Stimulated activated CD4-positive, alpha-beta T cell treated with anti-CD3 and anti-CD28 coated beads, Interleukin-4, amount 100 ng/mL, for 1 hour (primary cell): ENCODE measurements around the gene ABCC3.

ENCODE experiments used
- DNase-seq: peaks from one replicate; pipeline ENCODE4 v3.0.0-alpha.2; 2020

ABCC3 gene

GRCh38 chr17:50649042-50649908, 14.6 kb downstream of the ABCC3 start:
- no peak for DNase-seq

- no peak for DNase-seq
These were observed 17.0 kb downstream of the ABCC3 start for GRCh38 chr17:50651661-50652060.

- no peak for DNase-seq
These were observed 19.1 kb downstream of the ABCC3 start for GRCh38 chr17:50653738-50654137.

GRCh38 chr17:50656509-50656908, 21.8 kb downstream of the ABCC3 start:
- DNase-seq: no peak

- no peak for DNase-seq
These were observed 22.4 kb downstream of the ABCC3 start for GRCh38 chr17:50657054-50657453.

- DNase-seq: no peak
These were observed 22.9 kb downstream of the ABCC3 start for GRCh38 chr17:50657627-50658026.

GRCh38 chr17:50658616-50659015, 23.9 kb downstream of the ABCC3 start:
- no peak for DNase-seq

GRCh38 chr17:50659179-50659578, 24.5 kb downstream of the ABCC3 start:
- DNase-seq: no peak

- no peak for DNase-seq
These were observed 25.6 kb downstream of the ABCC3 start for GRCh38 chr17:50660042-50660886.

- DNase-seq: no peak
These were observed 26.2 kb downstream of the ABCC3 start for GRCh38 chr17:50660887-50661345.

GRCh38 chr17:50661348-50661747, 26.7 kb downstream of the ABCC3 start:
- DNase-seq: no peak

GRCh38 chr17:50661795-50662391, 27.2 kb downstream of the ABCC3 start:
- no peak for DNase-seq

- DNase-seq: no peak
These were observed 28.0 kb downstream of the ABCC3 start for GRCh38 chr17:50662632-50663225.

GRCh38 chr17:50663812-50664374, 29.2 kb downstream of the ABCC3 start:
- no peak for DNase-seq

GRCh38 chr17:50664788-50665458, 30.2 kb downstream of the ABCC3 start:
- DNase-seq: no peak

GRCh38 chr17:50665838-50666237, 31.2 kb downstream of the ABCC3 start:
- no peak for DNase-seq

GRCh38 chr17:50666316-50666715, 31.6 kb downstream of the ABCC3 start:
- DNase-seq: no peak

GRCh38 chr17:50667259-50668024, 32.8 kb downstream of the ABCC3 start:
- no peak for DNase-seq

- no peak for DNase-seq
These were observed 33.5 kb downstream of the ABCC3 start for GRCh38 chr17:50668025-50668837.

GRCh38 chr17:50668838-50669581, 34.3 kb downstream of the ABCC3 start:
- DNase-seq: no peak
